Fibroblast of lung (primary cell): ENCODE results near the gene TCEAL1. TPM values are rescaled to one million over a fixed set of nuclear protein-coding genes. Genes with fewer than 3 reads are reported as not detected.

Experiments used
- DNase-seq, 2 donors: peaks; one replicate each; pipeline versions ENCODE4 v3.0.0 to v3.0.0-alpha.2; 2010; ENCODE audit warnings: low read depth in 2 of 2
- H2AFZ ChIP-seq: 2 replicates; pipeline ENCODE4 v1.5.1; 2012; ENCODE audit warnings: low read length, control low read depth, inconsistent platforms
- H3K27ac ChIP-seq: 2 replicates; pipeline ENCODE4 v1.5.1; 2011; ENCODE audit warnings: low read length, control low read depth; ENCODE audit not compliant: insufficient read depth
- H3K27me3 ChIP-seq: 2 replicates; pipeline ENCODE4 v1.5.1; 2011; ENCODE audit warnings: mild to moderate bottlenecking, low read length; ENCODE audit not compliant: control insufficient read depth, insufficient read depth
- H3K36me3 ChIP-seq: 2 replicates; pipeline ENCODE4 v1.5.1; 2011; ENCODE audit warnings: low read length; ENCODE audit not compliant: control insufficient read depth, insufficient read depth
- H3K4me1 ChIP-seq: 2 replicates; pipeline ENCODE4 v1.5.1; 2011; ENCODE audit warnings: low read length; ENCODE audit not compliant: control insufficient read depth, insufficient read depth; ENCODE audit errors: extremely low read depth
- H3K4me2 ChIP-seq: 2 replicates; pipeline ENCODE4 v1.5.1; 2011; ENCODE audit warnings: low read length, control low read depth; ENCODE audit not compliant: insufficient read depth; ENCODE audit errors: extremely low read depth
- H3K4me3 ChIP-seq, 4 experiments: fragments of 200-600 bp in 1 of 4; sonication (generic) in 1 of 4; replicated peaks in 1 of 4; 2 replicates each; pipeline ENCODE4 v1.5.1; 2011 to 2016; ENCODE audit warnings: low read length in 4 of 4, low read depth in 3 of 4, mild to moderate bottlenecking in 3 of 4, control low read depth in 2 of 4, inconsistent platforms in 1 of 4, mixed read lengths in 1 of 4; ENCODE audit not compliant: insufficient read depth in 1 of 4; ENCODE audit errors: control extremely low read depth in 1 of 4
- H3K79me2 ChIP-seq: 2 replicates; pipeline ENCODE4 v1.5.1; 2012; ENCODE audit warnings: mild to moderate bottlenecking, low read length, inconsistent platforms; ENCODE audit not compliant: control insufficient read depth, insufficient read depth
- H3K9ac ChIP-seq: 2 replicates; pipeline ENCODE4 v1.5.1; 2011; ENCODE audit warnings: mild to moderate bottlenecking, low read length, control low read depth; ENCODE audit not compliant: insufficient read depth
- H3K9me3 ChIP-seq: 2 replicates; pipeline ENCODE4 v1.5.1; 2012; ENCODE audit warnings: low read depth, low read length; ENCODE audit not compliant: control insufficient read depth, insufficient read depth
- H4K20me1 ChIP-seq: 2 replicates; pipeline ENCODE4 v1.5.1; 2011; ENCODE audit warnings: low read length; ENCODE audit not compliant: control insufficient read depth, insufficient read depth; ENCODE audit errors: extremely low read depth
- EZH2 ChIP-seq: IDR thresholded peaks from 2 replicates; pipeline ENCODE4 v1.5.1; 2012; ENCODE audit warnings: low read length, control low read depth, mild to moderate bottlenecking; ENCODE audit errors: missing control alignments
- polyA plus RNA-seq, 2 donors: library from polyadenylated mRNA; depleted of rRNA in 1 of 2; stranded (reverse) in 1 of 2; unstranded in 1 of 2; fragments of >200 nt; gene quantifications; 2 replicates each; pipeline ENCODE4 v1.2.1, GENCODE V29; 2011 to 2012; ENCODE audit warnings: missing spikeins in 1 of 2
- total RNA-seq: library from RNA; depleted of rRNA; stranded (reverse); fragments of >200 nt; gene quantifications from 2 replicates; pipeline ENCODE4 v1.2.1, GENCODE V29; 2014
- TF ChIP-seq, protein P1 (sequence below), 2 donors: IDR thresholded peaks in 1 of 2; conservative IDR thresholded peaks in 1 of 2; 1 replicate in 1 of 2; 2 replicates in 1 of 2; pipeline ENCODE4 v1.5.1; 2011 to 2012; ENCODE audit warnings: low read length in 2 of 2, control low read depth in 1 of 2, inconsistent platforms in 1 of 2, low read depth in 1 of 2, mild to moderate bottlenecking in 1 of 2

TCEAL1 gene
- total and polyA plus RNA-seq, 2 donors (not counting 1 experiment from before 2014, with no cell fraction given): 28.5 to 35.5 TPM

DNA sequence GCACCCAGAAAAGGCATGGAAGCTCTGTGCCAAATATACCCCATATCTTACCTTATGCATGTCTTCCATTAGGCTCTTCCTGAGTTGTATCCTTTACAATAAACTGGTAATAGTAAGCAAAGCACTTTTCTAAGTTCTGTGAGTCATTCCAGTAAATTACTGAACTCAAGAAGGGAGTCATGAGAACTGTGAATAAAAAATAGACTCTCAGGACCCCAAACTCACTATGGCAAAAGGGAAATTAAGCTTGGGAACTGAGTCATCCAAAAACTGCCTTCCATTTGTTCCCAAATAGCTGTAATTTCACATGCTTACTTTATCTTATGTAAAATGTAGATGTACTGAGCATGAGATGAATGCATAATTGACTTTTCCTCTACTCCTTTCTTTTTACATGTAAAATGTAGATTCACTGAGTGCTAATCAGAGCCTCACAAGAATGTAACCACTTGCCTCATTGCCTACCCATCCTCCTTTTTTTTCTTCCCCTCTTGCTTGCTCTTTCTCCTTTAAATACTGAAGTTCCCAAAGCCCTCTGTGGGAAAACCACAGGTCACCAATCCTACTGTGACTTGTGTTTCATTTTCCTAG, 12.9 kb upstream of the TCEAL1 start:
- DNase-seq: no peak

DNA sequence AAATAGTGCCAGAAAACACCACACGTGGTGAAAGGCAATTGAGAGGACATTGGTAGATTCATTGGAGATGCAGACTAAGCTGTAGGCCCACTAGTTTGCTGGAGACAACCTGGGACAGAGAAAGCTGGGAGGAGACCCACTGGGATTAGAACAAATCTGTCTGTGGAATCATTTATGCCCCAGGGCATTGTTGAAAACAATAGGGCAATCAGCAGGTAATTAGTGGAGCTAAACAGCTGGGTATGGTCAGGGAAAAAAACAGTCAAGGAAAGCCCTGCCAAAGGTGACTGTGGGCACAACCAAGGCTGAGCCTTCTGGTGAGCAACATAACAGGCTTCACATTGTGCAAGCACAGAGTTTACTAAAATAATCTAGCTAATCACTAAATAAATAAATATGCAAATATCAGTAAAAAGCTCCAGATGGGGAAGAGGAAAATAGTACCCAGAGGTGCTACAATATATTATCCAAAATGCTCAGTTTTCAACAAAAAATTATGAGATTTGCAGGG, 12.0 kb upstream of the TCEAL1 start:
- TF ChIP-seq, protein P1, sequence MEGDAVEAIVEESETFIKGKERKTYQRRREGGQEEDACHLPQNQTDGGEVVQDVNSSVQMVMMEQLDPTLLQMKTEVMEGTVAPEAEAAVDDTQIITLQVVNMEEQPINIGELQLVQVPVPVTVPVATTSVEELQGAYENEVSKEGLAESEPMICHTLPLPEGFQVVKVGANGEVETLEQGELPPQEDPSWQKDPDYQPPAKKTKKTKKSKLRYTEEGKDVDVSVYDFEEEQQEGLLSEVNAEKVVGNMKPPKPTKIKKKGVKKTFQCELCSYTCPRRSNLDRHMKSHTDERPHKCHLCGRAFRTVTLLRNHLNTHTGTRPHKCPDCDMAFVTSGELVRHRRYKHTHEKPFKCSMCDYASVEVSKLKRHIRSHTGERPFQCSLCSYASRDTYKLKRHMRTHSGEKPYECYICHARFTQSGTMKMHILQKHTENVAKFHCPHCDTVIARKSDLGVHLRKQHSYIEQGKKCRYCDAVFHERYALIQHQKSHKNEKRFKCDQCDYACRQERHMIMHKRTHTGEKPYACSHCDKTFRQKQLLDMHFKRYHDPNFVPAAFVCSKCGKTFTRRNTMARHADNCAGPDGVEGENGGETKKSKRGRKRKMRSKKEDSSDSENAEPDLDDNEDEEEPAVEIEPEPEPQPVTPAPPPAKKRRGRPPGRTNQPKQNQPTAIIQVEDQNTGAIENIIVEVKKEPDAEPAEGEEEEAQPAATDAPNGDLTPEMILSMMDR (conservative IDR thresholded peaks at IDR 0.05 in 1 of 2, IDR thresholded peaks at IDR 0.05 in 1 of 2; ENCODE audit: low read depth in 1 of 2, low read length in 2 of 2): no peak
- no peak for TF ChIP-seq EZH2
- H3K27me3 ChIP-seq: no peaks in the 10 kb centered on the region
- no peak overlapping the region for H3K9ac ChIP-seq
- no peak overlapping the region for H2AFZ ChIP-seq
- H3K36me3 ChIP-seq: no peaks in the 10 kb centered on the region
- H3K4me1 ChIP-seq: no peaks in the 10 kb centered on the region
- no peak overlapping the region for H3K4me3 ChIP-seq
- H3K9me3 ChIP-seq: no peaks in the 10 kb centered on the region
- H3K79me2 ChIP-seq: no peaks in the 10 kb centered on the region
- H4K20me1 ChIP-seq: no peaks in the 10 kb centered on the region
- no peak overlapping the region for H3K4me2 ChIP-seq
- no peak for DNase-seq
- no peak overlapping the region for H3K27ac ChIP-seq

More for the DNA sequence above, 12.9 kb upstream of the TCEAL1 start:
- no peak overlapping the region for H3K4me2 ChIP-seq
- H4K20me1 ChIP-seq: no peaks in the 10 kb centered on the region
- H3K36me3 ChIP-seq: no peaks in the 10 kb centered on the region
- H3K27me3 ChIP-seq: no peaks in the 10 kb centered on the region
- TF ChIP-seq, protein P1 (conservative IDR thresholded peaks at IDR 0.05 in 1 of 2, IDR thresholded peaks at IDR 0.05 in 1 of 2; ENCODE audit: low read depth in 1 of 2, low read length in 2 of 2): no peak
- TF ChIP-seq EZH2: no peak
- H3K9me3 ChIP-seq: no peaks in the 10 kb centered on the region
- H3K9ac ChIP-seq: no peak overlapping the region
- no peak overlapping the region for H2AFZ ChIP-seq
- H3K79me2 ChIP-seq: no peaks in the 10 kb centered on the region
- H3K4me1 ChIP-seq: no peaks in the 10 kb centered on the region
- H3K27ac ChIP-seq: no peak overlapping the region
- no peak overlapping the region for H3K4me3 ChIP-seq

DNA sequence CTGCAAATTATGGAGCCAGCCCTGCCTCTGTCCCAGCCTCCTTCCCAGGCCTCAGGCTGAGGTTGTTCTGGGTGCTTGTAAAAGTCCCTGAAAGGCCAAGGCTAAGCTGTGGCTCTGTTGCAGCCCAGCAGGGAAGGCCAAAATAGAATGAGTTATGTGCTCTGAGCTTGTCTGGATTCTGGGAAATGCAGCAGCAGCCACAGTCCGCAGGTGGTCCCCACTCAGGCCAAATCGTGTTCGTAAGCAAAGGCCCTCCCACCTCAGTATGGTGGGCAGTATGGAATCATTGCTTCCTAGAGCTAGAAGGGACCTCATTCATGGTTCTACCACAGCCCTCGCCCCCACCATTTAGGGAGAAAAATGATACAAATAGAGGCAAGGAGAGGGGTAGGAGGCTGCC, 4.7 kb upstream of the TCEAL1 start:
- no peak overlapping the region for H3K4me2 ChIP-seq
- no peaks in the 10 kb centered on the region for H3K36me3 ChIP-seq
- H3K4me1 ChIP-seq: no peaks in the 10 kb centered on the region
- H3K4me3 ChIP-seq: no peak overlapping the region
- no peak for DNase-seq
- no peaks in the 10 kb centered on the region for H3K9me3 ChIP-seq
- H3K9ac ChIP-seq: no peak overlapping the region
- no peak overlapping the region for H2AFZ ChIP-seq
- H3K27ac ChIP-seq: no peak overlapping the region
- H4K20me1 ChIP-seq: no peaks in the 10 kb centered on the region
- TF ChIP-seq, protein P1 (conservative IDR thresholded peaks at IDR 0.05 in 1 of 2, IDR thresholded peaks at IDR 0.05 in 1 of 2; ENCODE audit: low read depth in 1 of 2, low read length in 2 of 2): no peak
- no peak for TF ChIP-seq EZH2
- no peaks in the 10 kb centered on the region for H3K27me3 ChIP-seq
- H3K79me2 ChIP-seq: peaks cover 2% of the 10 kb centered on the region
